ENCODE data around the gene ZSWIM6. TPM values are rescaled to one million over a fixed set of nuclear protein-coding genes. Genes with fewer than 3 reads are reported as not detected.

ZSWIM6 gene
- total RNA-seq, 1 donor from 2014 or later, result 5.7 TPM

- Histone ChIP-seq H3K4me3 (no peak overlapping the region), H3K36me3 (no peaks in the 10 kb centered on the region), H3K4me1 (peaks cover 36% of the 10 kb centered on the region), H3K27me3 (ENCODE audit: low read depth) (no peaks in the 10 kb centered on the region), H3K27ac (replicated peaks) (peak overlapping the region; percentile 53), H3K9me3 (replicated peaks) (peaks cover 23% of the 10 kb centered on the region)
- no peak for DNase-seq
- TF ChIP-seq CTCF (IDR thresholded peaks at IDR 0.05; ENCODE audit: borderline replicate concordance), result no peak
- intact Hi-C loops (cut with micrococcal nuclease), result no loop called here
These were observed 117.9 kb downstream of the ZSWIM6 start for GRCh38 chr5:61449804-61450492.

GRCh38 chr5:61450493-61451279 lies 118.6 kb downstream of the ZSWIM6 start:
- no peaks in the 10 kb centered on the region for H3K36me3 ChIP-seq
- TF ChIP-seq CTCF (IDR thresholded peaks at IDR 0.05; ENCODE audit: borderline replicate concordance), result no peak
- H3K4me3 ChIP-seq, result no peak overlapping the region
- H3K27me3 ChIP-seq (ENCODE audit: low read depth), result no peaks in the 10 kb centered on the region
- no peak for DNase-seq
- peak overlapping the region; percentile 53 for H3K27ac ChIP-seq (replicated peaks)
- intact Hi-C loops (cut with micrococcal nuclease), result no loop called here
- H3K9me3 ChIP-seq (replicated peaks), result peaks cover 23% of the 10 kb centered on the region
- peaks cover 40% of the 10 kb centered on the region for H3K4me1 ChIP-seq

GRCh38 chr5:61455179-61456006 lies 123.3 kb downstream of the ZSWIM6 start:
- no peak overlapping the region for H3K27ac ChIP-seq (replicated peaks)
- intact Hi-C loops (cut with micrococcal nuclease), result no loop called here
- no peaks in the 10 kb centered on the region for H3K9me3 ChIP-seq (replicated peaks)
- no peaks in the 10 kb centered on the region for H3K36me3 ChIP-seq
- H3K27me3 ChIP-seq (ENCODE audit: low read depth), result no peaks in the 10 kb centered on the region
- DNase-seq, result no peak
- TF ChIP-seq CTCF (IDR thresholded peaks at IDR 0.05; ENCODE audit: borderline replicate concordance), result no peak
- H3K4me1 ChIP-seq, result peaks cover 22% of the 10 kb centered on the region
- H3K4me3 ChIP-seq, result no peak overlapping the region

GRCh38 chr5:61460471-61460870 lies 128.4 kb downstream of the ZSWIM6 start:
- Histone ChIP-seq H3K27me3 (ENCODE audit: low read depth) (no peaks in the 10 kb centered on the region), H3K36me3 (no peaks in the 10 kb centered on the region), H3K4me3 (no peak overlapping the region), H3K9me3 (replicated peaks) (no peaks in the 10 kb centered on the region), H3K4me1 (peaks cover 32% of the 10 kb centered on the region), H3K27ac (replicated peaks) (no peak overlapping the region)
- intact Hi-C loops (cut with micrococcal nuclease), result no loop called here
- DNase-seq, result no peak
- no peak for TF ChIP-seq CTCF (IDR thresholded peaks at IDR 0.05; ENCODE audit: borderline replicate concordance)

- no peaks in the 10 kb centered on the region for H3K27me3 ChIP-seq (ENCODE audit: low read depth)
- peaks cover 32% of the 10 kb centered on the region for H3K4me1 ChIP-seq
- H3K36me3 ChIP-seq, result no peaks in the 10 kb centered on the region
- no peaks in the 10 kb centered on the region for H3K9me3 ChIP-seq (replicated peaks)
- no peak overlapping the region for H3K4me3 ChIP-seq
- no peak overlapping the region for H3K27ac ChIP-seq (replicated peaks)
- DNase-seq, result no peak
- intact Hi-C loops (cut with micrococcal nuclease), result no loop called here
- no peak for TF ChIP-seq CTCF (IDR thresholded peaks at IDR 0.05; ENCODE audit: borderline replicate concordance)
These were observed 129.4 kb downstream of the ZSWIM6 start for GRCh38 chr5:61461417-61461816.

All from left ventricle myocardium inferior (tissue), 1 donor.